VCaP (cell line): ENCODE results near the gene IRF2BP1.

Experiments used
- H3K27ac ChIP-seq: fragments of 450-650 bp; 2 replicates; pipeline ENCODE4 v1.5.1; 2017
- CTCF ChIP-seq: fragments of 450-650 bp; conservative IDR thresholded peaks from 2 replicates; pipeline ENCODE4 v1.5.1; 2017; ENCODE audit warnings: mild to moderate bottlenecking, moderate library complexity

IRF2BP1 gene

GRCh38 chr19:45847663-45848062, 38.3 kb downstream of the IRF2BP1 start:
- H3K27ac ChIP-seq, result no peak overlapping the region
- no peak for TF ChIP-seq CTCF

DNA sequence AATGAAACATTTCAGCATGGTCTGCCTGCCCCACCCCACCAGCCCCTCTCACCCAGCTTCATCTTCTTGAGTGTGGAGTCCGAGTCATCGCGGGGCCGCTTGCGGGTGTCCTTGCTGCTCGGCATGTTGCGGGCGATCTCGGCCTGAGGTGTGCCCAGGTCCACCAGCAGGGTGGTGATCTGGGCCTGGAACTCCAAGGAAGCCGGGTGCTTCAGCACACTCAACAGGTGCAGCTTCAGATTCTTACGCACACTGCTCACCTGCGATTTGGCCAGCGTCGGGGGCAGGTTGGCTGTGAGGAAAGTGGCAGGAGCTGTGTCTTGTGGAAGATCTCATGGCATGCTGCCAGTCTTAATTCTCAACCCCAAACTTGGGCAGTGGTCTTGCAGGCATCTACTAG, 43.7 kb downstream of the IRF2BP1 start:
- H3K27ac ChIP-seq, result no peak overlapping the region
- no peak for TF ChIP-seq CTCF

DNA sequence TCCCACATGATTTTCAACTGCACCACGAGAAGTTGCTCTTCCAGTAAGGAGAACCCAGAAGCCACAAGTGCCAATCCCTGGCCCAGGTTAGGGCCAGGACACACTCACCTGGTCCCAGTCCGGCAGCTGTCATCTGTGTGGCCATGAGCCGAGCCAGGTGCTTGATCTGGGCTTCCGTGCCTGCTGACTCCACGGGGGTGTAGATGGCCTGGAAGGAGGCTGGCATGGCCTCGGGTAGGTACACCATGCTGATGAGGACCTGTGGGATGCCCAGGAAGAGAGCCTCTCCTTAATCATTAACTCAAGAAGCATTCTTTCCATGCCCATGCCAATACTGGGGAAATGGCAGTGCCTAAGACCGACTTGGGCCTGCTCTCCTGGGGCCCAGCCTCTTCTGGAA, 51.0 kb downstream of the IRF2BP1 start:
- H3K27ac ChIP-seq, result no peak overlapping the region
- TF ChIP-seq CTCF, result no peak
